Left lung (tissue), 10 donors: ENCODE results near the gene MAS1L. TPM values are rescaled to one million over a fixed set of nuclear protein-coding genes. Genes with fewer than 3 reads are reported as not detected.

Source experiments
- ATAC-seq: fragments of 200-7000 bp; cut with Tn5 transposase; one replicate; pipeline ENCODE4 v1.9.1; 2020; ENCODE audit warnings: moderate library complexity
- DNase-seq, 4 donors: peaks; one replicate each; pipeline ENCODE4 v3.0.0-alpha.2; 2013 to 2020
- H3K27ac ChIP-seq, 2 donors: fragments of 200-600 bp; sonication (generic) in 1 of 2; one replicate each; pipeline versions ENCODE4 v1.5.0 to v1.8.0; 2020 to 2021
- H3K27me3 ChIP-seq, 2 donors: fragments of 200-600 bp; sonication (generic) in 1 of 2; one replicate each; pipeline versions ENCODE4 v1.5.0 to v1.8.0; 2020 to 2021
- H3K36me3 ChIP-seq, 2 donors: fragments of 200-600 bp; sonication (generic) in 1 of 2; one replicate each; pipeline versions ENCODE4 v1.5.0 to v1.8.0; 2020 to 2021
- H3K4me1 ChIP-seq, 2 donors: fragments of 200-600 bp; one replicate each; pipeline ENCODE4 v1.8.0; 2021
- H3K4me3 ChIP-seq, 2 donors: fragments of 200-600 bp; sonication (generic) in 1 of 2; one replicate each; pipeline versions ENCODE4 v1.5.0 to v1.8.0; 2020 to 2021; ENCODE audit warnings: mild to moderate bottlenecking in 1 of 2
- H3K9me3 ChIP-seq, 2 donors: fragments of 200-600 bp; sonication (generic) in 1 of 2; one replicate each; pipeline versions ENCODE4 v1.5.0 to v1.8.0; 2020 to 2021
- intact Hi-C, 2 donors: fragments of 100-400 bp; cut with DNase I; formaldehyde crosslinking; loops; one replicate each; pipeline versions ENCODE4 v1.11.2 to v1.14.2; 2022
- polyA plus RNA-seq, 6 donors: library from polyadenylated mRNA; unstranded; fragments of 120-200 nt; gene quantifications; one replicate each; pipeline ENCODE4 v1.2.1, GENCODE V29; 2013; ENCODE audit not compliant: insufficient read length in 6 of 6
- total RNA-seq, 2 donors: library from RNA; stranded (reverse); fragmentation: NEBNext Ultra II Directional; extraction: Animal tissue kit (Norgen Biotek cat#: 25700); gene quantifications; one replicate each; pipeline ENCODE4 v1.2.1, GENCODE V29; 2021
- TF ChIP-seq, protein P1 (sequence below), 2 donors: fragments of 200-600 bp; sonication (generic) in 1 of 2; IDR thresholded peaks; one replicate each; pipeline versions ENCODE4 v1.5.0 to v1.8.0; 2021; ENCODE audit warnings: antibody characterized with exemption in 2 of 2
- donor health status: DM: no; HTN: yes; CAD: no.
- donor health status: DM: no; HTN: no; CAD: no.

The MAS1L gene
- total and polyA plus RNA-seq, 8 donors = not detected

DNA sequence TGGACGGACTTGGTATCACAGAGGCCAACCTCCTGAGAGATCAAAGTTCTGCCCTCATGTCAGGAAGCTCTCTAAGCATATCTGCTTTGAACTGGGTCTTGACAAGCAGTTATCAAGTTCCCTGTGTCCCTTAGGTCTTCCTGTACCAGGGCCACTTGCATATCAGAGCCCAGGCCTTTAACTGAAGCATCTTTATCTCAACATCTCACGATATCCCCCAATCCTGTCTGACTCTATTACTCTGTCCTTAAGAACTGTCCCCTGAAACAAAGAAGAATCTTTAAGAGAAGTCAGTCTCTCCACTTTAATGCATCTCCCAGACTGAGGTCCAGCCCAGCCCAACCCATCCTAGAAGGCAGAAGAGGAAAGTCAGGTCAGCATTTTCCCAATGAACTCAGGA is 8.2 kb downstream of the MAS1L start:
- Histone ChIP-seq H3K9me3 (no peaks in the 10 kb centered on the region), H3K36me3 (no peaks in the 10 kb centered on the region), H3K27me3 (no peaks in the 10 kb centered on the region), H3K27ac (no peak overlapping the region), H3K4me1 (no peaks in the 10 kb centered on the region), H3K4me3 (no peak overlapping the region)
- ATAC-seq (no peak), DNase-seq (no peak)
- TF ChIP-seq, protein P1, sequence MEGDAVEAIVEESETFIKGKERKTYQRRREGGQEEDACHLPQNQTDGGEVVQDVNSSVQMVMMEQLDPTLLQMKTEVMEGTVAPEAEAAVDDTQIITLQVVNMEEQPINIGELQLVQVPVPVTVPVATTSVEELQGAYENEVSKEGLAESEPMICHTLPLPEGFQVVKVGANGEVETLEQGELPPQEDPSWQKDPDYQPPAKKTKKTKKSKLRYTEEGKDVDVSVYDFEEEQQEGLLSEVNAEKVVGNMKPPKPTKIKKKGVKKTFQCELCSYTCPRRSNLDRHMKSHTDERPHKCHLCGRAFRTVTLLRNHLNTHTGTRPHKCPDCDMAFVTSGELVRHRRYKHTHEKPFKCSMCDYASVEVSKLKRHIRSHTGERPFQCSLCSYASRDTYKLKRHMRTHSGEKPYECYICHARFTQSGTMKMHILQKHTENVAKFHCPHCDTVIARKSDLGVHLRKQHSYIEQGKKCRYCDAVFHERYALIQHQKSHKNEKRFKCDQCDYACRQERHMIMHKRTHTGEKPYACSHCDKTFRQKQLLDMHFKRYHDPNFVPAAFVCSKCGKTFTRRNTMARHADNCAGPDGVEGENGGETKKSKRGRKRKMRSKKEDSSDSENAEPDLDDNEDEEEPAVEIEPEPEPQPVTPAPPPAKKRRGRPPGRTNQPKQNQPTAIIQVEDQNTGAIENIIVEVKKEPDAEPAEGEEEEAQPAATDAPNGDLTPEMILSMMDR (IDR thresholded peaks at IDR 0.05) = no peak
- intact Hi-C loops = no loop called here

DNA sequence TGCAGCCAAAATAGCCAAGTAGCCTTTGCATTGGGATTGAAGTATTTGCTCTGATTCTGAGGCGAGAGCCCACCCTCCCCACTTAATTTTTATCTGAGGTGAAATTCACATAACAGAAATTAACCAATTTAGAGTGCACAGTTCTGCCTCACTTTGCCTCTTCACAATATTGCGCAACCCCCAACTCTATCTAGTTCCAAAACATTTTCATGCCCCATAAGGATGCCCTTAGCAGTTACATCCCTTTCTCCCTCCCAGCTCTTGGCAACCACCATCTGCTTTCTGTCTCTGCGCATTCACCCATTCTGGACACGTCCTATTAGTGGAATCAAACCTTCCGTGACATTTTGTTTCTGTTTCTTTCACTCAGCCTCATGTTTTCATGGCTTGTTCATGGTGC is 9.0 kb downstream of the MAS1L start:
- H3K4me1 ChIP-seq = no peaks in the 10 kb centered on the region
- intact Hi-C loops = no loop called here
- H3K27ac ChIP-seq = no peak overlapping the region
- ATAC-seq = no peak
- H3K9me3 ChIP-seq = no peaks in the 10 kb centered on the region
- DNase-seq = no peak
- TF ChIP-seq, protein P1 (IDR thresholded peaks at IDR 0.05) = no peak
- no peaks in the 10 kb centered on the region for H3K27me3 ChIP-seq
- H3K36me3 ChIP-seq = no peaks in the 10 kb centered on the region
- no peak overlapping the region for H3K4me3 ChIP-seq

DNA sequence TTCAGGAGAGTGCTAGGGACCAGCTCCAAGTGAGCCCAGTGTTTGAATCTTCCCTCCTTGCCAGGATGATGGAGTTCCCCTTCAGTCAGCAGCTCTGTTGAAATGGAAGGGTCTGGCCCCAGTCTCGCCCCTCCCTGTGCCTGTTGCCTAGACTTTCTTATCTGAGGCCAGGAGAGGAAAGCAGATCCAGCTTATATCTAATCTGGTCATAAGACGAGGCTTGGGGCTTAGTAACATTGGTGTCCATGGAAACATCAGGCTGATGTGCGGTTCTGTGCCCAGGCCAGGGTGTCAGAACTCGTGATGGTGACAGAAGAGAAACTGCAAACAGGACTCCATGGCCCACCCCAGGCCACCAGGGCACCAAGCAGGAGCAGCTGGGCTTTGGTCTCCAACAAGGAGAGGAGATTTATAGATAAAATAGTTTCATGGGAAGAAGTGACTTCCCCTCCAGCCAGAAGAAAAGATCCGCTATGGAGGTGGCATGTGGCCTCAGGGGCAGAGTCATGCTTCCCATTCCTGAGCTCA is 9.8 kb downstream of the MAS1L start:
- ATAC-seq = no peak
- H3K36me3 ChIP-seq = no peaks in the 10 kb centered on the region
- no peaks in the 10 kb centered on the region for H3K4me1 ChIP-seq
- TF ChIP-seq, protein P1 (IDR thresholded peaks at IDR 0.05) = no peak
- no peak overlapping the region for H3K4me3 ChIP-seq
- no peaks in the 10 kb centered on the region for H3K9me3 ChIP-seq
- no peak overlapping the region for H3K27ac ChIP-seq
- intact Hi-C loops = no loop called here
- H3K27me3 ChIP-seq = no peaks in the 10 kb centered on the region
- DNase-seq = no peak

DNA sequence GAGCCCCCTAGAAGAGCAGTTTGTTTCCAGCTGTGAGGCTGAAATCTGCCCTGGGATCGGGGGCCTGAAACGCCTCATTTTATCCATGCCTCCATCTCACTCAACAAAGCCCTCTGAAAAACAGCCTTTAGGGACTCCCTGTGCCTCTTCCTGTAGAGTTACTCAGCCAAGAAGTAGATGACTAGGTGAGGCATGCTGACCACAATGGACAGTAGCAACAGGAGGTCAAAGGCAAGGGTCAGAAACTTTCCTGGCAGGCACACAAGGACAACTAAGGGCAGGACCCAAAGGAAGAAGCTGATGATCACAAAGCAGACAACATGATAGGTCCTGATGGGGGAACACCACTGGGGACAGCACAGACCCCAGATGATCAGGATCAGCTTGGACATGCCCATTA is 12.8 kb downstream of the MAS1L start:
- Histone ChIP-seq H3K4me1 (no peaks in the 10 kb centered on the region), H3K4me3 (no peak overlapping the region), H3K27ac (no peak overlapping the region), H3K36me3 (no peaks in the 10 kb centered on the region), H3K27me3 (no peaks in the 10 kb centered on the region), H3K9me3 (no peaks in the 10 kb centered on the region)
- TF ChIP-seq, protein P1 (IDR thresholded peaks at IDR 0.05) = no peak
- ATAC-seq (no peak), DNase-seq (no peak)
- intact Hi-C loops = no loop called here

DNA sequence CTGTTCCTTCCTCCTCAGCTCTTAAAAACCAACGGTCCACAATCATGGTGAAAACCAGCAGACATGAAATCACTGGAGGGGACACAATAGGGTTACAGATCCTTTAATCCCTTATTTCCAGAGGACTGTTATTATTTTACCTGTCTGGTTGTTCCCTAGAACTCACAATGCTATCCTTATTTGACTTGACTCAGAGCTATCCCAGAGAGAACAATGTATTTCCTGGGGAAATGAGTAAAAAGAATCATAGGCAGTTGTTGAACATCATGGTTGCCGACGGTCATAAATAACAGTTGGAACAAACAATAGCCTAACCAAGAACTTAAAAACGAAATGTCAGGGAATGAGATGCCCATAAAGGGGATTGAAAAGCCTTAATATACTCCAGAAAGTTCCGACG is 21.5 kb downstream of the MAS1L start:
- TF ChIP-seq, protein P1 (IDR thresholded peaks at IDR 0.05) = no peak
- no peak for ATAC-seq

More for the DNA sequence above, 21.5 kb downstream of the MAS1L start:
- H3K27ac ChIP-seq = no peak overlapping the region
- no peak for DNase-seq
- no peaks in the 10 kb centered on the region for H3K9me3 ChIP-seq
- H3K4me1 ChIP-seq = no peaks in the 10 kb centered on the region
- H3K27me3 ChIP-seq = no peaks in the 10 kb centered on the region
- intact Hi-C loops = no loop called here
- H3K36me3 ChIP-seq = no peaks in the 10 kb centered on the region
- no peak overlapping the region for H3K4me3 ChIP-seq
